ENCODE measurements around the gene CDK13. TPM values are rescaled to one million over a fixed set of nuclear protein-coding genes. Genes with fewer than 3 reads are reported as not detected.

Gene CDK13
- total and polyA plus RNA-seq, 9 of the 15 experiments (the other 6 are each of a cell fraction or from before 2014, with no cell fraction given): 9.8 to 46.1 (median 32.4) TPM

DNA sequence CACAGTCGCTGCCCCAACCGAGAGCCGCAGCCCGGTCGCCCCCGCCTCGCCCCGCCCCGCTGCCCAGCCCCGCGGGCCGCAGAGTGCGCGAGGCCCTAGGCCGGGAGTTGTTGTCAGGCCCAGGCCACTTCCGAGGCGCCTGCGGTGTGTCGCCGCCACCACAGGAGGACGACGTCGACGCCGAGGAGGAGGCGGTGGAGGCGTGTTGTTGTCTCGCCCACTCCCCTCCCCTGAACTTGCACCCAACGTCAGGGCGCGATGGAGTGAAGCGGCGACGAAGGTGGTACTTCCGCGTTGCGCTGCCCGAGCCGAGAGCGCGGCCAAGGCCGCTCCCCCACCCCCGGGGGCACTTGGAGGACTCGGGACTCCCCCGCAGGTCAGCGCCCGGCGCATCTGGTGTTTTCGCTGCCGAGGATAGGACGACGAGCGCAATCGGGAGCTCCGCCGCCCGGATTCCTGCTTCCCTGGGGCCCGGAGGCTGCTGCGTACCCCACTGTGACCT lies at the start of gene CDK13 (continued):
- TF ChIP-seq, protein P1, sequence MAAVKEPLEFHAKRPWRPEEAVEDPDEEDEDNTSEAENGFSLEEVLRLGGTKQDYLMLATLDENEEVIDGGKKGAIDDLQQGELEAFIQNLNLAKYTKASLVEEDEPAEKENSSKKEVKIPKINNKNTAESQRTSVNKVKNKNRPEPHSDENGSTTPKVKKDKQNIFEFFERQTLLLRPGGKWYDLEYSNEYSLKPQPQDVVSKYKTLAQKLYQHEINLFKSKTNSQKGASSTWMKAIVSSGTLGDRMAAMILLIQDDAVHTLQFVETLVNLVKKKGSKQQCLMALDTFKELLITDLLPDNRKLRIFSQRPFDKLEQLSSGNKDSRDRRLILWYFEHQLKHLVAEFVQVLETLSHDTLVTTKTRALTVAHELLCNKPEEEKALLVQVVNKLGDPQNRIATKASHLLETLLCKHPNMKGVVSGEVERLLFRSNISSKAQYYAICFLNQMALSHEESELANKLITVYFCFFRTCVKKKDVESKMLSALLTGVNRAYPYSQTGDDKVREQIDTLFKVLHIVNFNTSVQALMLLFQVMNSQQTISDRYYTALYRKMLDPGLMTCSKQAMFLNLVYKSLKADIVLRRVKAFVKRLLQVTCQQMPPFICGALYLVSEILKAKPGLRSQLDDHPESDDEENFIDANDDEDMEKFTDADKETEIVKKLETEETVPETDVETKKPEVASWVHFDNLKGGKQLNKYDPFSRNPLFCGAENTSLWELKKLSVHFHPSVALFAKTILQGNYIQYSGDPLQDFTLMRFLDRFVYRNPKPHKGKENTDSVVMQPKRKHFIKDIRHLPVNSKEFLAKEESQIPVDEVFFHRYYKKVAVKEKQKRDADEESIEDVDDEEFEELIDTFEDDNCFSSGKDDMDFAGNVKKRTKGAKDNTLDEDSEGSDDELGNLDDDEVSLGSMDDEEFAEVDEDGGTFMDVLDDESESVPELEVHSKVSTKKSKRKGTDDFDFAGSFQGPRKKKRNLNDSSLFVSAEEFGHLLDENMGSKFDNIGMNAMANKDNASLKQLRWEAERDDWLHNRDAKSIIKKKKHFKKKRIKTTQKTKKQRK (IDR thresholded peaks at IDR 0.05; ENCODE audit: borderline replicate concordance, low read depth, low read length): no peak
- no peak for TF ChIP-seq JUN (IDR thresholded peaks at IDR 0.05; ENCODE audit: borderline replicate concordance, low read depth, low read length)
- no peak for TF ChIP-seq JUN (CRISPR knock-in tag; IDR thresholded peaks at IDR 0.05; ENCODE audit: borderline replicate concordance)
- no peak for TF ChIP-seq ZNF184 (CRISPR knock-in tag; IDR thresholded peaks at IDR 0.05)
- peak; percentile 58 for TF ChIP-seq RNF2 (IDR thresholded peaks at IDR 0.05)
- TF ChIP-seq HDAC3 (IDR thresholded peaks at IDR 0.05; ENCODE audit: borderline replicate concordance, partially characterized antibody): no peak
- no peak for TF ChIP-seq RBBP5 (IDR thresholded peaks at IDR 0.05; ENCODE audit: borderline replicate concordance, insufficient read depth, low read length, poor library complexity, severe bottlenecking)
- TF ChIP-seq, protein P2, sequence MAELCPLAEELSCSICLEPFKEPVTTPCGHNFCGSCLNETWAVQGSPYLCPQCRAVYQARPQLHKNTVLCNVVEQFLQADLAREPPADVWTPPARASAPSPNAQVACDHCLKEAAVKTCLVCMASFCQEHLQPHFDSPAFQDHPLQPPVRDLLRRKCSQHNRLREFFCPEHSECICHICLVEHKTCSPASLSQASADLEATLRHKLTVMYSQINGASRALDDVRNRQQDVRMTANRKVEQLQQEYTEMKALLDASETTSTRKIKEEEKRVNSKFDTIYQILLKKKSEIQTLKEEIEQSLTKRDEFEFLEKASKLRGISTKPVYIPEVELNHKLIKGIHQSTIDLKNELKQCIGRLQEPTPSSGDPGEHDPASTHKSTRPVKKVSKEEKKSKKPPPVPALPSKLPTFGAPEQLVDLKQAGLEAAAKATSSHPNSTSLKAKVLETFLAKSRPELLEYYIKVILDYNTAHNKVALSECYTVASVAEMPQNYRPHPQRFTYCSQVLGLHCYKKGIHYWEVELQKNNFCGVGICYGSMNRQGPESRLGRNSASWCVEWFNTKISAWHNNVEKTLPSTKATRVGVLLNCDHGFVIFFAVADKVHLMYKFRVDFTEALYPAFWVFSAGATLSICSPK (IDR thresholded peaks at IDR 0.05; ENCODE audit: borderline replicate concordance): no peak
- no peak for TF ChIP-seq MCM2 (IDR thresholded peaks at IDR 0.05; ENCODE audit: low read depth)
- peak; percentile 82 for TF ChIP-seq POLR2G (IDR thresholded peaks at IDR 0.05; ENCODE audit: low read depth, low read length)
- TF ChIP-seq STAT5B (CRISPR knock-in tag; IDR thresholded peaks at IDR 0.05): no peak
- TF ChIP-seq CHD1 (IDR thresholded peaks at IDR 0.05; ENCODE audit: low read length): peak; percentile 26
- TF ChIP-seq ELF1 (tag; IDR thresholded peaks at IDR 0.05): peak; percentile 90
- TF ChIP-seq DNMT1 (IDR thresholded peaks at IDR 0.05): no peak
- TF ChIP-seq, protein P3, sequence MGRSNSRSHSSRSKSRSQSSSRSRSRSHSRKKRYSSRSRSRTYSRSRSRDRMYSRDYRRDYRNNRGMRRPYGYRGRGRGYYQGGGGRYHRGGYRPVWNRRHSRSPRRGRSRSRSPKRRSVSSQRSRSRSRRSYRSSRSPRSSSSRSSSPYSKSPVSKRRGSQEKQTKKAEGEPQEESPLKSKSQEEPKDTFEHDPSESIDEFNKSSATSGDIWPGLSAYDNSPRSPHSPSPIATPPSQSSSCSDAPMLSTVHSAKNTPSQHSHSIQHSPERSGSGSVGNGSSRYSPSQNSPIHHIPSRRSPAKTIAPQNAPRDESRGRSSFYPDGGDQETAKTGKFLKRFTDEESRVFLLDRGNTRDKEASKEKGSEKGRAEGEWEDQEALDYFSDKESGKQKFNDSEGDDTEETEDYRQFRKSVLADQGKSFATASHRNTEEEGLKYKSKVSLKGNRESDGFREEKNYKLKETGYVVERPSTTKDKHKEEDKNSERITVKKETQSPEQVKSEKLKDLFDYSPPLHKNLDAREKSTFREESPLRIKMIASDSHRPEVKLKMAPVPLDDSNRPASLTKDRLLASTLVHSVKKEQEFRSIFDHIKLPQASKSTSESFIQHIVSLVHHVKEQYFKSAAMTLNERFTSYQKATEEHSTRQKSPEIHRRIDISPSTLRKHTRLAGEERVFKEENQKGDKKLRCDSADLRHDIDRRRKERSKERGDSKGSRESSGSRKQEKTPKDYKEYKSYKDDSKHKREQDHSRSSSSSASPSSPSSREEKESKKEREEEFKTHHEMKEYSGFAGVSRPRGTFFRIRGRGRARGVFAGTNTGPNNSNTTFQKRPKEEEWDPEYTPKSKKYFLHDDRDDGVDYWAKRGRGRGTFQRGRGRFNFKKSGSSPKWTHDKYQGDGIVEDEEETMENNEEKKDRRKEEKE (IDR thresholded peaks at IDR 0.05; ENCODE audit: borderline replicate concordance in 1 of 2, control insufficient read depth in 1 of 2, low read depth in 2 of 2, low read length in 1 of 2): no peak
